Measurements from ENCODE around the gene RSKR. TPM values are rescaled to one million over a fixed set of nuclear protein-coding genes. Genes with fewer than 3 reads are reported as not detected.

The RSKR gene
- total RNA-seq, 1 donor from 2014 or later: 25.1 TPM

GRCh38 chr17:28573966-28574480, 40.0 kb downstream of the RSKR start:
- peaks cover 11% of the 10 kb centered on the region for H3K4me1 Mint-ChIP-seq (ENCODE audit: unreplicated experiment)
- no peak overlapping the region for H3K27ac Mint-ChIP-seq (ENCODE audit: unreplicated experiment)
- DNase-seq (ENCODE audit: low spot score): no peak
- peaks cover 11% of the 10 kb centered on the region for H3K36me3 Mint-ChIP-seq (ENCODE audit: low read depth, unreplicated experiment)
- no peak for TF ChIP-seq CTCF (IDR thresholded peaks at IDR 0.05; ENCODE audit: unreplicated experiment)
- no peak overlapping the region for H3K4me3 Mint-ChIP-seq (ENCODE audit: unreplicated experiment)
- no peaks in the 10 kb centered on the region for H3K9me3 Mint-ChIP-seq (ENCODE audit: unreplicated experiment)
- peaks cover 8% of the 10 kb centered on the region for H3K27me3 Mint-ChIP-seq (ENCODE audit: unreplicated experiment)

- H3K36me3 Mint-ChIP-seq (ENCODE audit: low read depth, unreplicated experiment): peaks cover 12% of the 10 kb centered on the region
These were observed 40.5 kb downstream of the RSKR start for GRCh38 chr17:28573521-28573920.

GRCh38 chr17:28573040-28573380, 41.0 kb downstream of the RSKR start:
- H3K27me3 Mint-ChIP-seq (ENCODE audit: unreplicated experiment): peaks cover 8% of the 10 kb centered on the region
- H3K9me3 Mint-ChIP-seq (ENCODE audit: unreplicated experiment): no peaks in the 10 kb centered on the region
- no peak for DNase-seq (ENCODE audit: low spot score)
- H3K27ac Mint-ChIP-seq (ENCODE audit: unreplicated experiment): no peak overlapping the region
- H3K36me3 Mint-ChIP-seq (ENCODE audit: low read depth, unreplicated experiment): peaks cover 15% of the 10 kb centered on the region
- H3K4me1 Mint-ChIP-seq (ENCODE audit: unreplicated experiment): peaks cover 11% of the 10 kb centered on the region
- H3K4me3 Mint-ChIP-seq (ENCODE audit: unreplicated experiment): peak overlapping the region; percentile 8
- TF ChIP-seq CTCF (IDR thresholded peaks at IDR 0.05; ENCODE audit: unreplicated experiment): no peak

More at GRCh38 chr17:28573521-28573920, 40.5 kb downstream of the RSKR start:
- TF ChIP-seq CTCF (IDR thresholded peaks at IDR 0.05; ENCODE audit: unreplicated experiment): no peak
- Mint-ChIP-seq H3K27me3 (ENCODE audit: unreplicated experiment) (peaks cover 8% of the 10 kb centered on the region), H3K4me1 (ENCODE audit: unreplicated experiment) (peaks cover 8% of the 10 kb centered on the region), H3K4me3 (ENCODE audit: unreplicated experiment) (no peak overlapping the region), H3K9me3 (ENCODE audit: unreplicated experiment) (no peaks in the 10 kb centered on the region), H3K27ac (ENCODE audit: unreplicated experiment) (no peak overlapping the region)
- no peak for DNase-seq (ENCODE audit: low spot score)

GRCh38 chr17:28572259-28573039, 41.5 kb downstream of the RSKR start:
- peak overlapping the region; percentile 65 for H3K4me3 Mint-ChIP-seq (ENCODE audit: unreplicated experiment)
- H3K4me1 Mint-ChIP-seq (ENCODE audit: unreplicated experiment): peaks cover 16% of the 10 kb centered on the region
- TF ChIP-seq CTCF (IDR thresholded peaks at IDR 0.05; ENCODE audit: unreplicated experiment): no peak
- H3K27me3 Mint-ChIP-seq (ENCODE audit: unreplicated experiment): peaks cover 8% of the 10 kb centered on the region
- H3K9me3 Mint-ChIP-seq (ENCODE audit: unreplicated experiment): no peaks in the 10 kb centered on the region
- no peak overlapping the region for H3K27ac Mint-ChIP-seq (ENCODE audit: unreplicated experiment)
- DNase-seq (ENCODE audit: low spot score): no peak
- peaks cover 15% of the 10 kb centered on the region for H3K36me3 Mint-ChIP-seq (ENCODE audit: low read depth, unreplicated experiment)

All from endothelial cell (in vitro differentiated cells).